C1 segment of cervical spinal cord (tissue), 14 donors: ENCODE results near the gene QPCT.

Source experiments
- DNase-seq, 14 donors: peaks; one replicate each; lab custom pipeline; 2025; lab: John Stamatoyannopoulos, UW

Gene QPCT

GRCh38 chr2:37324786-37325624 is 19.4 kb upstream of the QPCT start, which contains the start of gene PRKD3:
Gene PRKD3 (minus strand): TSS chr2:37324833. CDS start chr2:37316524, 8,309 bp downstream.
- peak in 11 of 14 donors; percentile 18 to 85 (median 66) for DNase-seq

DNA sequence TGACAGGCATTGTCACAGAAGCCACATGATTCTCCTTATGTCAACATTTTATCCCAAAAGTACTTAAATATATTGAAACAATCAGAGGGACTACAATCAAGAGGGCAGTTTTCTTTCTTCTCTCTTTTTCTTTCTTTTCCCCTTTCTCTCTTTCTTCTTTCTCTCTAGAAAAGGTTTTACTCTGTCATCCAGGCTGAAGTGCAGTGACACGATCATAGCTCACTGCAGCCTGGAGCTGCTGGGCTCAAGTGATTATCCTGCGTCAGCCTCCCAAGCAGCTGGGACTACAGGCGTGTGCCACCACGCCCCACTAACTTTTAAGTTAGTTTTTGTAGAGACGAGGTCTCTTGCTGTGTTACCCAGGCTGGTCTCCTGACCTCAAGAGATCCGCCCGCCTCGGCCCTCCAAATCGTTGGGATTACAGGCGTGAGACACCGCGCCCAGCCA is 18.8 kb upstream of the QPCT start:
- DNase-seq, result no peak

DNA sequence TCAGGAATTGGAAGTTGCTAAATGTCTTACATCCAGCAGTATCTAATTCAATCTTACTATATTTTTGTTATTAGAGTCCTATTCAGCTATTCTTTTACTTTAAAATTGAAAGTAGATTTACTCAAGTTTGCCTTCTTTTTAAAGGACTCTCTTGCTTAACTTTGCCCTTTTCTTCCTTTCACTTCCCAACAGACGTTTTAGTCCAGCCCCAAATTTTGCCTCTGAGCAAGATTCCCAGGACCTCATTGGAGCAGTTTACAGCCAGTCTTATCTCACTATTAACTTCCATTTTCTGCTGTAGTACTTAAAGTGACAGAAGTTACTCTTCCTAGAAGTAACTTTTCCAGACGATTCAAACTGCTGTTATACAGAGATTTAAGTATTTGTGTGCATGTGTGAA is 18.1 kb upstream of the QPCT start:
- DNase-seq, result peak in 2 of 14 donors; percentile 12 to 16

DNA sequence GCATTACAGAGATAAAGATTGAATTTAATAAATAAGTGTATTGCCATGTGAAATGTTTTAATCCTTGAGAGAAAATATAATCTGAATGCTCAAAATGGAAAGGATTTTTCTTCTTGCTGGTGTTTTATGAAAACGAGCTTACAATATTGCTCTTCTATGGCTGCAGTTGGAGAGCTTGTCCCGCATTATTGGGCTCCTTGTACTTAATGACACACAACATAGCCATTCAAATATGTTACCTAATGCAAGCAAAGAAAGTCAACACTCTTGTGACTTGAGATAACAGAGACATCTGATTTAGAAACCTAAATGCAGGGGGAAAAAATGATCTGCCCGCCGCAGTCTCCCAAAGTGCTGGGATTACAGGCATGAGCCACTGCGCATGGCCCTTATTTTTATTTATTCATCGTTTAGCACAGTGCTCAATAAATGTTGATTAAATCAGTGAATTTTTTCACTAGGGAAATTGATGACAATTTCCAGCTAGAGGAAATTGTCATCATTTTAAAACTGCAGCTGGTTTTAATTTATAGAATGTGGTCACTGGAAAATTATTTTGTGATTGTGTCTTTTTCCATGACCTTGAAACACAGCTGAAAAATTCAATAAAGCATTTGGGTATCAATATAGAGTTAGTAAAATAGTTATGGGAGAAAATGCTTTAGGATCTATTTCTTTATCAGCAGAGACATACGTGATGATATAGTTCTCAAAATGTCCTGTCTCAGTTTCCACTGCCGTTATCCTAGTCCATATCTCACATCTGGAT is 17.4 kb upstream of the QPCT start:
- DNase-seq, result no peak

DNA sequence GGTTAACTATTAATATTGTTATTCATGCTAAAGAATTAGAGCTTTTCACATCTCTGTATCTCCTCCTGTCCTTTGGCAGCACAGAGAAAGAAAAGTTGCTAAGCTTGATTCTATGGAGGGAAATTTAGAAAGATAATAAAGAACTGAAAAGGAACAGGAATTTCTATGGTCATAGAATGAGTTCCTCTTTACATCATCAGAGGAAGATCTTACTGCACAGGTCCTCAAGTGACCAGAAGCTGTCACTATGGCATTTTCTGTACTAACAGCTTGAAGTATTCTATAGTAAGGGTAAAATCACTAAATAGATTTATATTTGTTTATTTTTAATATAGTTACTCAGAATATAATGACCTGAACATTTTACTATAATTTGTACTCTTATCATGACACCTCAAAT is 13.7 kb upstream of the QPCT start:
- DNase-seq, result no peak

- no peak for DNase-seq
Observed at GRCh38 chr2:37332560-37332959, 11.9 kb upstream of the QPCT start.

DNA sequence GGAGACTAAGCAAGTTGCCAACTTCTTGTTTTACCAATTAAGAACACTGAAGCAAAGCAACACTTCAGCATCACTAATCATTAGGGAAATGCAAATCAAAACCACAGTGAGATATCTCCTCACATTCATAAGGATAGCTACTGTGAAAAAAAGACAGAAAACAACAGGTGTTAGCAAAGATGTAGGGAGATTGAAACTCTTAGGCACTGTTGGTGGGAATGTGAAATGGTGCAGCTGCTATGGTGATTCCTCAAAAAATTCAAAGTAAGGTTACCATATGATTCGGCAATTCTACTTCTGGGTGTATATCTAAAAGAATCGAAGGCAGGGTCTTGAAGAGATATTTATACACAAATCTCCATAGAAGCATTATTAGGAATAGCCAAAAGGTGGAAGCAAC is 11.2 kb upstream of the QPCT start:
- no peak for DNase-seq

- no peak for DNase-seq
Observed at GRCh38 chr2:37335604-37336003, 8.8 kb upstream of the QPCT start.

DNA sequence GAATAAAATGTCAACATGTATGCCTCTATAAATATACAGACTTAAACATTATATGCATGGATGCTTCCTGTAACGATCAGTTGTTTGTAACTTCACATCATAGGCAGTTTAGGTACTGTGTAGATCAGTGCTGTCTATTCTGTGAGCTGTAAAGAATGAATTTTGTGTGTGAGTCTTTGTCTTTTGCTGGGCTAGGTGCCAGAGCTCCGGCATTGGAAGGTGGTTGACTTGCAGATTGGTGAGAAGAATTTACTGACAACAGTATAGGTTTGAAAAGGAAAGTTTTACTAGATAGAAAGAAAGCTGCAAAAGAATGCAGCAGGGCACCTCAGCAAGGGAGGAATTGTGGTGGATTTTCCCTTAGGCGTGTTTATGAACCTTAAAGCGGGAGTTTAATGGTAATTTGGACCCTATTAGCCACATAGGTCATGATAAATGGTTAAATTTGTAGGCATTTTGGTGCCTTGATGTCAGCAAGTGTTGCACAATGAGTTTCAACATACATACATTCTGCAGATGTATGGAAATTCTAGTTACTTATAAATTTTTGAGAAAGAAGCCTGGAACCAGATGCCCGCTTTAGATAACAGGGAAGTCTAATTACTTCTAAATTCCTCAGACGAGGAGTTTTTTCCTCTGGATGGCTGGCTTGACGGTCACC is 6.7 kb upstream of the QPCT start:
- no peak for DNase-seq

DNA sequence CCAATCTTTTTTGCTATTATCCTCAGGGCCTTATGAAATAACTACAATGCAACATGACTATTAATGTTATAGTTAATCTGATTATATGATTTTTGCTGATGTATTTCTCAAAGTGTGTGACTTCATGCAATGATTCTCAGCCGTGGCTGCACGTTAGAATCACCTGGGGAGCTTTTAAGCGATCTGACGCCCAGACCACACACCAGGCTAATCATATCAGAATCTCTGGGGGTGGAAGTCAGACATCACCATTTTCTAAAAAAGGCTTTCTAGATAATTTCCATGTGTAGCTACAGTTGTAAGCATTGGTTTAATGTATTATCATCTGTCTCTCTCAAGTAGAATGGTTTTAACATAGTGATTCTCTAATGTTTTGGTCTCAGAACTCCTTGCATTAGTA is 5.5 kb upstream of the QPCT start:
- DNase-seq, result no peak

DNA sequence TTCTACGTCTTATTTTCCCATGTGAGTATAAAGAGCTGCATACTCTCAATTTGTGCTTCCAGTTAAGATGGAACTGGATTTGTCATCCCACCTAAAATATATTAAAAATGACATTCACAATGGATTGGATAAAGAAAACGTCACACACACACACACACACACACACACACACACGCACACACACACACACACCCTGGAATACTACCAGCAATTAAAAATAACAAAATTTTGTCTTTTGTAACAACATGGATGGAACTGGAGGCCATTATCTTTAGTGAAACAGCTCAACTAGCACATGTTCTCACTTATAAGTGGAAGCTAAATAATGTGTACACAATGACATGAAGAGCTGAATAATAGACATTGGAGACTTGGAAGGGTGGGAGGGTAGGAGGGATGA is 3.8 kb upstream of the QPCT start:
- no peak for DNase-seq

DNA sequence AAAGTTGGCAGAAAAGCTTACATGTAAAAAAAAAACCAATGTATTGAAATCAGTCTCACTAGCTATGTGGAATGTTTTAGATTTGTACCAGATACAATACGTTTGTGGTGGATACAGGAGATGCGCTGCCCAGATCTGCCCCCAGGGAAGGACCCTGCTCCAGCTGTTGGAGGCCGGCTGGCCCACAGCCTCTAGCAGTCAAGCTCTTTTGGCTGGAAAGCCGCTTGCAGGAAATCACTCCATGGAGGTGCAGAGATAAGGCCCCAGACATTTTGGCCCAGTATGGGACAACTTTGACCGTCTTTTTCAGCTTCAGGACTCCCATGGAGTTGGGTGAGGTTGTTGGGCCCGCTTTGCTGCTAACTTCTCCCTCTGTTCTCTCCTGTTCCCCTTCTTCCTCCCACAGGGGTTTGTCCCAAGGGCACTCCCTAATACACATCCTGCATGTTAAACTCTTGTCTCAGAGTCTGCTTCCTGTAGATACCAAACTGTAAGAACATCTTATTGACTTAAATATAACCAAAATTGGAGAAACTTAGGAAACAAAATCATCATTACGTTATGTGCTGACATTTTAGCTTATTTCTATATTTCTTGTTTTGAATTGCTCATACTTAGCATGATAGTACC is 1.7 kb upstream of the QPCT start:
- no peak for DNase-seq

DNA sequence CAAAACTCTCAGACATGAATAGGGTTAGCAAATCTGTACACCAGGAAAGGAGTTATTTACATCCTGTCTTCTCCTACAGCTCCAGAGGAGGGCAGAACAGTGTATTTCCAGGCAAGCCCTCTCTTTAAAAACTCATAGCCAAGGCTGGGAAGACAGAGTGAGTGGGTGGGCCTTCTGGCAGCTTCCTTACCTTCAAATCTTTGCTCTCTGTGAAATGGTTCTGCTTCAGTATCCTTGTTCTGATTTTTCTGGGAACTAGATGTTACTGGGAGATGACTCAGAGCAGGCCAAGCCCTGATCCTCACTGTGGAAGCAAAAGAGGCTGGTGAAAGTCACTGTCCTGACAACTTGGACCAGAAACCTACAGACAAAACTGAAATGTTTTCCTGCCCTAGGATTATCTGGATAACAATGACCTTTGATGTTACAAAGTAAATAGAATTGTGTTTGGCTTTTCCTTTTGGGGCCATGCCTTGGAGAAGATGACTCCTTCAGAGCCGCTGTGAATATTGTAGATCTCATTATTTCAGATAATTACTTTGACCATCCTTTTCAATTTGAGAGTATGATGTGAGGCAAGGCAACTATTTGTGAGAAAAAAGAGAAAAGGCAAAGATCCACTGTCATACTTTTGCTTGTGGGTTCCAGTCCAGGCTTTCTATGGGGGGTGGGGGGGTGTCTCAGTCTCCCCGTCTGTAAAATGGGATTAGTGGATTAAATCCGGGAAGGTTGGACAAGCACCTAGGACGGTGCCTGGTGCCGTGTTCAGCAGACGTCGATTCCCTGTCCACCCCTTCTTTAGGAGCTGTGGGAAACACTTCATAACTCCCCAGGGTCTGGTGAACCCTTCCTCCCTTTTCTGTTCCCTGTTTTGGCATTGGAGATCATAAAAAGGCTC is 644 bp upstream of the QPCT start:
- no peak for DNase-seq

GRCh38 chr2:37348155-37348554 is 3.7 kb downstream of the QPCT start:
- no peak for DNase-seq

DNA sequence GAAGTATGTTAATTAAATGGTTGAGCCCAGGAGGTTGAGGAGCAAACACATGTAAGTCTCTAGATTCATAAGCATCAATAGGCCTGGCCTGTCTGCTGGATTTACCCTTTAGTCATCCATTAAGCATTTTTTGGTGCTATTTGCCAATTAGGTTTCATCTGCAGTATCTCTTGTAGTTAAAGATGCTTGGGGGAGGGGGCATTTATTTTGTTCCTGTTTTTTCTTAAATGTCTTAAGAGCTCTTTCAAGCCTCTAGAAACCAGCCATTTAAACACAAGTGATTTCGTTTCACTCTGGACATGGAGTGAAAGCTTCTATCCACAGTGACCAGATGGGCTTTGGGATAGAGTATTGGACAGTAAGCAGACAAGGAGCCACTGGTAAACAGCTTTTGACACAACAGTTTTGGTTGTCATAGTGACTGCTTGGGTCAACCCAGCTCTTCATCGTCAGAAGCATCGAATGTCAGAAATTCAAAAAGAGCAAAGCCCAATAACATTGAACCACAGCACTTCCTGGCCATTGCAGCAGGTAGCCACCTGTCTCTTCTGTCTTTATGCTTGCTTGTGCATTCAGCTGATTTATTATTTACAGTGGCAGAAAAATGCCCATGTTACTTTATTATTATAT is 4.9 kb downstream of the QPCT start:
- no peak for DNase-seq

DNA sequence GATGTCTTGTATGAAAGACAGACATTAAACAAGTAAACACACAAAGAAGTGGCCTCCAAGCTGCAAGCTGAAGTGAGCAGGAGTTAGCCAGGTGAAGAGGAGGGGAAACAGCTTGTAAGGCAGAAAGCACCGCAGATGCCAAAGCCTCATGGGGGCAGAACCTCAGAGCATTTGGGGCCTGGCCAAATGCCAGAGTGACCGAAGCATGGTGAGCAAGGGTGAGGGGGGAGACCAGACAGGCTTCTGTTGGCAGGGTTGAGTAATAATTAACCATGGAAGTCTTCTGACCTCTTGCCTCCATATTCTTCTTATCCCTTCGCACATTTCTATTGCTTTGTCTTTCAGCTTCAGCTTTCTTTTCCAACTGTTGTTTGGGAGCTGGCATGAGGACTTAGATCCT is 5.6 kb downstream of the QPCT start:
- no peak for DNase-seq

DNA sequence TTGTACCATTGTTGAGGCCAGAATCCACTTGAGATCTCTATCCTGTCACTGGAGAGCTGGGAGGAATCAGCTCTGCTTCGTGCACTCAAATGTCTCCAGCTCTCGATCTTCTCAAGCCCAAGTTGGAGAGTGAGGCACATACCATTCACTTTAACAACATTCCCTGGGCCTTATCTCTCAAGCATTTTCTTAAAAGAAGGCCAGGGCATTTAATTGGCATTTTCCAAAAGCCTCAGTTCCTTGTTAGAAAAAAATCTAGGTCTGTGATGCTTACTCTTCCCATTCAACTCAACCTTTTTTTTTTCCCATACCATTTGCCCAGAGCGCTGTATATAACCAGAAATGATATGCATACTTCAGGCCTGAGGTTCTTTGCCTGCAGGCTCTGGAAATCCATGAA is 10.1 kb downstream of the QPCT start:
- DNase-seq, result no peak

DNA sequence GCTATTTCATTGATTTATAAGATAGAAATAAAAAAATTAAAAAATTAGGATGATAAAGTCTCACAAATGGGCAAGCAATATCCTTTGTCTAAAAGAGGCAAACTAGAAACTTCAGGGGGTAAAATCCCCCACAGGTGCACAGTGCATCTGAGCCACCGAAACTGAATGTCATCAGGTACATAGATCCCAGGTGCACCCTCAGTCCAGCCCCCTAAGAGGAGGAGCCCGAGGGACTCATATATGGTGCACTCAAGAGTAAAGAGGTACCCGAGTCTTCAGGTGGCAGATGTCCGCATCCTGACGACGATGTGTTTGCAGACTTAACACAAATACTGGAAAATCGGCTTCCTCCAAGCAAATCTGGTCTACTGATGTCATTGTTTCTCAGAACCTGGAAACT is 11.3 kb downstream of the QPCT start:
- DNase-seq, result no peak

DNA sequence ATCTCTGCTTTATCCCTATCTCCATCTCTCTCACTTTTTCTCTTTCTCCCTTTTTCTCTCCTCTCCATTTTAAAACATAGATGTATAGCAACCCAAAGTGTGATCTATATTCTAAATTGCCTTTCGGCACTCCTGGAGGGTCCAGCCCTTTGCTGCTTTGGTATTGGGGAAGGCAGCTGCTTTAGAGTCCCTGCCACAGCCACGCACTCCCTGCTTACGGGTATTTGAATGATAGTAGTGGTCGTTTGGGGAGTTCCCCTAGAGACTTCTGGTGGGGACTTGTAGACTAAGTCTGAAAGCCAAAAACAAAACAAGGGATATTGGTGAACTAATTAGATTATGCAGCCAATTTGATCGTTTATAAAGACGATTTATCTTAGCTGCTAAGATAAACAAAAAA is 11.9 kb downstream of the QPCT start:
- DNase-seq, result no peak

GRCh38 chr2:37357069-37357468 is 12.6 kb downstream of the QPCT start:
- DNase-seq, result no peak
